Activated T-cell treated with anti-CD3 and anti-CD28 coated beads for 4 hours (primary cell): ENCODE measurements around the gene ORAI2.
"Not testable (repeated sequence)": the region's sequence is repeated elsewhere in the genome, so short reads cannot be mapped to it uniquely, and the experiment has no call there.

Experiments used
- DNase-seq: peaks from one replicate; pipeline ENCODE4 v3.0.0-alpha.2; 2020

Gene ORAI2

GRCh38 chr7:102472126-102473041 lies 39.0 kb downstream of the ORAI2 start:
- no peak for DNase-seq

GRCh38 chr7:102473271-102473991 lies 40.1 kb downstream of the ORAI2 start:
- DNase-seq, result no peak

DNA sequence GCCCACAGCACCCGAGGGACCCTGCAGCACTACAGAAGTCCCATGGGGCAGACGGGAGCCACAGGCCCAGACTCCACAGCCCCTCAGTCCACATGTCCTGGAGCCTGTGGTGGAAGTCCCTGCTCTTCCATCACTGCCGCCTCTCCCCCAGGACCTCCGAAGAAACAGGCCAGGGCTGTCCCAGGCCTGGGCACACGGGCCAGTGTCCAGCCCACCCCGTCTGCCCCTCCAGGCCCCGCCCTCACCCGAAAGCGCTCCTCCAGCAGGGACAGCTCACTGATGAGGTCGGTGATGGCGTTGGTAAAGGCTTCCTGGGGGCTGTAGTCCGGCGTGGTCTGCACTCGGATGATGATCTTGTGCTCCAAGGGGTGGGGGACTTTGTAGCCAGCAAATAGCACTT lies 40.7 kb downstream of the ORAI2 start:
- DNase-seq, result not testable (repeated sequence)

DNA sequence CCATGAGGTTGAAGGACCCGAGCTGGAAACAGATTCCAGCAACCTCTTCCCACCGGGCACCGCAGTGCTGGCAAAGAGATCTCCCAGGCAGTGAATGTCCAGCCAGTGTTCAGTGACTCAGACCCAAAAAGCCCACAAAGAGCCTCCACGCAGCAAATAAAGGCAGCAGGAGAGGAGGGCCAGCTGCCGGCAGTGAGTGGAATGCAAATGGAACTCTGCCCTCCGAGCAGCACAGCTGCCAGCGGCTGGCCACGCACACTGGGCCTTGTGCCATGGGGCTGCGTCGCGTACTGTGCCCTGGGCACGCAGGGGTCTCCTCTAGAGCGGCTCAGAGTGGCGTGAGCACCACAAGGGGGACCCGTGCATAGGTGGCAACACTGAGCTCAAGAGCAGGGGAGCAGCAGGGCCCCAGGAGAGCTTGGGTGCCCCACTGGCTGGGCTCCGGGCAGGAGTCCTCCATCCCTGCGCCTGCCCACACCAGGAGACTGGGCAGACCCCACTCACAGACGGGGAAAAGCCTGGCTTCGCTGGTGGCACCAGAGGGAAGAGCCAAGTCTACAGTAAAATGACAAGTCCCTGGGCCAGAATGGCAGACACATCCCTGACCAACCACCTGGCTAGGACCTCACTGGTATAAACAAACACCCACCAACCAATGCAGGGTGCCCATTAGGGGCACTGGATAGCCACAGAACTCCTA lies 41.5 kb downstream of the ORAI2 start:
- DNase-seq, result not testable (repeated sequence)

DNA sequence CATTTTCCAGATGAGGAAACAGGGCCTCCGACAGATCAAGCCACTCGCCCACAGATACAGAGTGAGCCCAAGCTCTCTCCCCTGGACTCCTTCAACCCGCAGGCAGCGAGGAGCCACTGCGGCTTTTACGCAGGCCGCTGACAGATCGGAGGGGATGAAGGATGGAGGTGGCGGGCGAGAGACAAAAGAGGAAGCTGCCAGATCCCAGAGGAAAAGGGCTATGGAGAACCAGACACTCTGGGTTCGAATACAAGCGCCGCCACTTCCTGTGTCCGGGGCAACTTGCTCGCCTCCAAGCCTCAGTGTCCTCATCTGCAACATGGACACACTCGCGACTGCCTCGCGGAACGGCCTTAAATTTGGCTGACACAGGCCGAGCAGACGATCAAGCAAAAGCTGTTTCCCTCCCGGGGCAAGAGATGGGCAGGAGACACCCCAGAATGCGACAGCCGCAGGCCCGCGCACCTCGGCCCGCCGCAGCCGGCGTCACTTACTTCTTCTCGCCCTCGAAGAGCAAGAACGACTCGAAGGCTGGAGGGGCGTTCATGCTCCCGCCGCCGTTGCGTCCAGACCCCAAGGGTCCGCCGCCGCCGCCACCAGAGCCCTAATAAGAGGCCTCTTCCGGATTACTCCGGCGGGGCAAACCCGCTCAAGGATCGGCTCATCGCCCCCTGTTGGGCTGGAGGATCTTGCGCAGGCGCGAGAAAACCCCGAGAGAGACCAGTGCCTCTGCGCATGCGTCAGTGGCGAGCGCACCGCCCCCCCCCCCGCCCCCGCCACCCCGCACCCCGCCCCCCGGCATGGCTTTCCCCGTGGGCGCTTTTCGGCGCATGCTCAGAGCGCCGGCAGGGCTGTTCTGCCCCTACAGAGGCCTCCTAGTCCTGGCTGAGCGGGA lies 45.2 kb downstream of the ORAI2 start, which contains the start of gene POLR2J:
TSS of gene POLR2J (minus strand) at position 609 of the 895 bp plus-strand sequence. CDS start at position 547, 62 bp downstream.
- peak; percentile 82 for DNase-seq

DNA sequence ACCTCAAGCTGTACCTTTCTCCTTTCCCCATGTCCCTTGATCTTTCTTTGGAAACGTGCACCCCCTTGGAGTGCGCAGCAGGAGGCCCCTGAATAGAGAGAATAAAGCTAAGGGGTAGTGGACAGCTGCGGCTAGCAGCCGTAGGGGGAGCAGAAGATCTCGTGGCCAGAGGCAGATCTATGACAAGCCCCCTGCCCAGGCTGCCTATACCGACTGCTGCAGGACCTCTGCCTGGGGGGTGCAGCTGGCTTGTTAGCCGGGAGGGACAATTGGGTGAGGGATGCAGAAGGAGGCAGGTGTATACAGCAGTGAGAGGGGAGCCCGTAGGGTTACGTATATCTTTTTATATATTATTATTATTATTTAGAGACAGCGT lies 45.8 kb downstream of the ORAI2 start:
- DNase-seq, result not testable (repeated sequence)

GRCh38 chr7:102479982-102480637 lies 46.7 kb downstream of the ORAI2 start:
- DNase-seq, result not testable (repeated sequence)

DNA sequence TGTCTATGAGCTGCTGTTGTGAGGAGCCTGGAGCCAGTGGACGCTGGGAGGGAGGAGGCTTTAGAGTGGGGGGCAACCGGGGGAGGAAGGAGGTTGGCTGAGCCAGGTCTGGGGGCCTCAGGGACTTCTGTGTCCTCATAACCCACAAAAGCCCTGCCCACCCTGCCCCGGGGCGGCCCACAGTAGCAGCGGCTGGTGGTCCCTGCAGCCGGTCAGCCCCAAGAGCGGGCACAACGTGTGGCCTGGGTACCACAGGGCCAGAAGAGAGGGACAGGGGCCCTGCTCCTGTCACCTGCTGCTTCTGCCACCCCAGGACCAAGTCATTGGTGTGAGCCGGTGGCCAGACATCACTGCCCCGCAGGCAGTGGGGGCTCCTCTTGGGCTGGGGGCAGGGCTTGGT lies 48.6 kb downstream of the ORAI2 start:
- not testable (repeated sequence) for DNase-seq

DNA sequence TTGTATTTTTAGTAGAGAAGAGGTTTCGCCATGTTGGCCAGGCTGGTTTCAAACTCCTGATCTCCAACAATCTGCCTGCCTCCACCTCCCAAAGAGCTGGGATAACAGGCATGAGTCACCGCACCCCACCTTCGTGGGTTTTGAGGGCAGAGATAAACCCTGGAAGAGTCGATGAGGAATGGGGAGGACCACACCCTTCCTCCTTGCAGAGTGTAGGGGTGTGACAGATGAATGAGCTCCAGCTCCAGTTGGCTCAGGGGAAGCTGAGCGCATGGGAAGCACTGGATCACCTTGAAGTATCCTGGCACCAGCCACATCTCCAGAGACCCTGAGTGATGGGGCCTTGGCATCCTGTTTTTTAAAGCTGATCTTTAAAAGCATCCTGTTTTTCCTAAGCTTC lies 50.9 kb downstream of the ORAI2 start:
- not testable (repeated sequence) for DNase-seq

GRCh38 chr7:102490529-102491075 lies 57.2 kb downstream of the ORAI2 start:
- peak; percentile 34 for DNase-seq

DNA sequence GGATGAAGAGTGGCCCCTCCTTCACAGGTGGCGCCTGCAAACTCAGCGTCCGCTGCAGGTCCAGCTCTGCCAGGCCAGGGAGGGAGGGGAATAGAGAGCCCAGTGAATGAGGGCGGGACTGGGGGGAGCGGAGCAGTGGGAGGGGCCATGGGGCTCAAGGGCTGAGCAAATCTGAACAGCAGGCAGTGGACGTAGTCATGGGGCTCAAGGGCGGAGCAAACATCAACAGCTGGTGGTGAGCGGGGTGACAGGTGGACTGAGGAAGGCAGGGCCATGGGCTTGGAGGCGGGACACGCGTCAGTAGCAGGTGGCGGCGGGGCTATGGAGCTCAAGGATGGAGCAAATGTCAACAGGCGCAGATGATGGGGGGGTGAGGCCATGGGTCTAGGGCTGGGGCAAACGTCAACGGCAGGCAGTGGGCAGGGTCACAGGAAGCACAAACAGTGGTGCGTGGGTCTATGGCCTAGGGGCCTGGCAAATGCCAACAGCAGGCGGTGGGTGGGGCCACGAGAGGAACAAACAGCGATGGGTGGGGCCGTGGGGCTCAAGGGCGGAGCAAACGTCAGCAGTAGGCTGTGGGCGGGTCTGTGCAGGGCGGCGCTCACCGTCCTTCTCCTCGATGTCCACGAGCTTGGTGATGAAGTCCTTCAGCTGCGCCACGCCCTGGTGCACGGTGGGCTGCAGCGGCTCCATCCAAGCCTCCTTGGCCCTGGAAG lies 60.0 kb downstream of the ORAI2 start:
- not testable (repeated sequence) for DNase-seq

DNA sequence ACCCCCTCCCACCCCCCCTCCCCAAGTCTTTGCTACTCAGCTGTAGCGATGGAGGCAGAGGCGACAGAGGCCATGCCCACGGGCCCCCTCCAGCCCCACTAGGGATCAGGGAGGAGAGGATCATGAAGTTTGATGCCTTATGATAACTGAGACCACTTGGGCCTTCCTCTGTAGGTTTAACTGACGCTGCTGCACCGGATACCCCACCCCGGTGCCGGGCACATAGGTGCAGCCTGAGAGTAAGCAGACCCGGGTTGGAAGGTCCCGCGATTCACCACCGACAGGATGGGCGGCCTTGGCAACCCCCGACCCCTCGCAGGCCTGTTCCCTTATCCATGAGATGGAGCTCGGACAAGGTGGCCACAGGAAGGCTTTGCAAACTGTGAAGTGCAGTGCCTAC lies 60.7 kb downstream of the ORAI2 start:
- DNase-seq, result not testable (repeated sequence)

DNA sequence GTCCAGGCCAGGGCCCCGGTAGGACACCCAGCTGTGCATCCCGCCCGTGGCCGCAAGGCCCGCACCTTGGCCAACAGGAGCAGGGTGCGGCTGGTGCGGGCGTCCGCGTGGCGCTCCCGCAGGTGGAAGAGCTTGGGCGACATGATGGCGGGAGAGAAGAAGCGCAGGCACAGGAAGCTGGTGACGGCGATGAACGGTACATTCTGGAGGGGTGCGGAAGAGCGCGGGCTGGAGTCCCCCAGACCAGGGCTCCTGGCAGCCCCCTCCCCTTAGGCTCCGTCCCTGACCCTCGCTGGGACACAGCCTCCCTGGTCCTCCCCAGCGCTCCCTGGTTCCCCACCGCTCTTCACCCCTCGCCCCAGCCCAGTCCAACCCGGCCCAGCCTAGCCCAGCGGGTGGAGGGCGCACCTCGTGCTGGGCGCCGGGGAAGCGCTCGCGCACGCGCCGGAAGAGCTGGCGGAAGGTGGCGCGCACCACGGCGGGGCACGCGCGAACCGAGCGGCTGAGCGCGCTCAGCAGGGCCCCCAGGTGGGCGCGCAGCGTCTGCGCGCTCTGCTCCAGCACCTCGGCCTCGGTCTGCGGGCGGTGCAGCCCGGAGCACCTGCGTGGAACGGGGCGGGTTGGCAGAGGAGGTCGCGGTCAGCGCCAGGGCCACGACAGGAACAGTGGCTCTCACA lies 61.2 kb downstream of the ORAI2 start:
- DNase-seq, result not testable (repeated sequence)

GRCh38 chr7:102496861-102497260 lies 63.5 kb downstream of the ORAI2 start:
- DNase-seq, result not testable (repeated sequence)

- not testable (repeated sequence) for DNase-seq
These were observed 63.9 kb downstream of the ORAI2 start for GRCh38 chr7:102497308-102497707.

- DNase-seq, result not testable (repeated sequence)
These were observed 64.9 kb downstream of the ORAI2 start for GRCh38 chr7:102498321-102498720.

DNA sequence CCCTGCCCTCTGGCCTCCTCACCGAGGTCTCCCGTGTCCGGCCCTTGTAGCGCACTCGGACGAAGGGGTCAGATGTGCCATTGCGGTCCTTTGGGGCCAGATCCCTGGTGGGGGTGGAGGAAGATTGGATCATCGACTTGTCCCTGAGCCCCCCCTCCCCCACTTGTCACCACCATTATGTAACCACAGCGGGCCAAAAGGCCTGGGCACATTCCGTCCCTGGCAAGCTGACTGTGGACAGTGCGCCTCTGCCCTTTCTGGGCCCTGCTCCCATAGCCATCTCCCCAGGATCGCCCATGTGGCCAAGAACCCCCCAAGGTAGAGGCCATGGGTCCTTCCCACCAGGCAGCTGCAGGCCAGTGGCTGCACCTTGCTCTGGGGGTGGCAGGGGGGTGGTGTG lies 69.8 kb downstream of the ORAI2 start:
- not testable (repeated sequence) for DNase-seq

DNA sequence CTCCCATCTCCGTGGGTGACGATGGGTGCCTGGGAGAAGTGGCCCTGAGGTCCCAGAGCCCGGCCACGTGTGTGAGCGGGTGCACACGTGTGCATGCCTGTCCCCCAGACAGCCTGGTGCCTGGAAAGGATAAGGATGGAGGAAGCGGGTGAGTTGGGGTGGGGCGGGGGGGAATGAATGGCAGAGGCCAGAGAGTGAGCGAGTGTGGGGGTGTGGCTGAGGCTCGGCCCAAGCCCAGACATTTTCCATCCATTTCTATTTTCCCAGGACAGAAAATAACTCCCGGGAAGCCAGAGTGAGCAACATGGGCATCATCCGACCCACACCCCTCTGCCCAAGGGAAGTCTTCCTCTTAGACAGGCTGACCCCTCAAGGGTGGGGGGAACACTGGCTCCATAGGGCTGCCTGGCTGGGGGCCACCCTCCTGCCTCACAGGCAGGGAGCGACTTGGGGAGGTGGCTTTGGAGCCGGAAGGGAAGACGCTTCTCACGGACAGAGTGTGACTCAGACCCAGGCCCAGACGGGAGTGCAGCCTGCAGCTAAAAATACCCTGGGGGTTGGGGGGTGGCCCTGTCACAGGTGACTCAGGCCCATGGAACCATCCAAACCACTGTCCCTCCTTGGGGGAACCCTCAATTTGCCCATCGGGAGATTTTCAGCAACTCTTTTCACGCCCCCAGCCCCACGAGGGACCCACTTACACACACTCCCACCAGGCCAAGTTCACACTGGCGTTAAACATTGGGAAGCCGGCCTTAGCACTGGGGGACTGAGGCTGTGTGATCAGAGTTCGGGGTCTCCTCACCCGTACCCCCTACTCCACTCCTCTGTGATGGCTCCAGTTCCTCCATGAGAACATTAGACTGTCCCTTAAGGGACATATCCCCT lies 72.2 kb downstream of the ORAI2 start:
- DNase-seq, result not testable (repeated sequence)
